HepG2 (cell line): ENCODE data around the gene DENND5B. TPM values are rescaled to one million over a fixed set of nuclear protein-coding genes. Genes with fewer than 3 reads are reported as not detected.

ENCODE experiments used
- CREB1 ChIP-seq, 2 experiments: fragments of 450-650 bp in 1 of 2; IDR thresholded peaks; 2 replicates each; pipeline ENCODE4 v1.6.1; 2016 to 2017; ENCODE audit warnings: control low read depth in 1 of 2, mild to moderate bottlenecking in 1 of 2, missing compliant biosample characterization in 1 of 2, missing genetic modification characterization in 1 of 2
- GABPA ChIP-seq, 2 experiments: IDR thresholded peaks; 2 replicates each; pipeline ENCODE4 v1.6.1; 2011 to 2016; ENCODE audit warnings: low read depth in 2 of 2, low read length in 1 of 2, missing biosample characterization in 1 of 2, missing genetic modification characterization in 1 of 2
- HMGXB3 ChIP-seq: sonication (generic); formaldehyde crosslinking; IDR thresholded peaks from 2 replicates; pipeline ENCODE4 v1.4.0; 2020; ENCODE audit warnings: missing genetic modification reagents, borderline replicate concordance
- KLF16 ChIP-seq, 2 experiments: sonication (generic) in 1 of 2; formaldehyde crosslinking in 1 of 2; IDR thresholded peaks; 2 replicates each; pipeline versions ENCODE4 v1.6.1 to v1.8.0; 2016 to 2023; ENCODE audit warnings: missing genetic modification reagents in 2 of 2, missing compliant biosample characterization in 1 of 2
- NR2C2 ChIP-seq: sonication (generic); formaldehyde crosslinking; IDR thresholded peaks from 2 replicates; pipeline ENCODE4 v1.4.0; 2020; ENCODE audit warnings: missing genetic modification reagents, mild to moderate bottlenecking, moderate library complexity, borderline replicate concordance
- RFX3 ChIP-seq: IDR thresholded peaks from 2 replicates; pipeline ENCODE4 v1.6.1; 2016; ENCODE audit warnings: missing biosample characterization, missing genetic modification reagents
- RNF2 ChIP-seq: fragments of 450-650 bp; conservative IDR thresholded peaks from 2 replicates; pipeline ENCODE4 v1.6.1; 2016; ENCODE audit warnings: low read depth
- TFAP4 ChIP-seq: sonication (generic); IDR thresholded peaks from 2 replicates; pipeline ENCODE4 v1.6.1; 2016; ENCODE audit warnings: low read depth, borderline replicate concordance
- ZMAT5 ChIP-seq: sonication (generic); formaldehyde crosslinking; IDR thresholded peaks from 2 replicates; pipeline ENCODE4 v1.5.0; 2020; ENCODE audit warnings: mild to moderate bottlenecking, low read depth, missing genetic modification reagents, borderline replicate concordance
- ZNF225 ChIP-seq: sonication (generic); formaldehyde crosslinking; IDR thresholded peaks from 2 replicates; pipeline ENCODE4 v1.4.0; 2020; ENCODE audit warnings: mild to moderate bottlenecking, missing genetic modification reagents
- ZNF280D ChIP-seq: sonication (generic); formaldehyde crosslinking; IDR thresholded peaks from 2 replicates; pipeline ENCODE4 v1.5.1; 2020; ENCODE audit warnings: mild to moderate bottlenecking, missing genetic modification reagents
- ZNF589 ChIP-seq: sonication (generic); formaldehyde crosslinking; conservative IDR thresholded peaks from 2 replicates; pipeline ENCODE4 v1.8.0; 2022; ENCODE audit warnings: mild to moderate bottlenecking, moderate library complexity, missing genetic modification reagents
- ZNF704 ChIP-seq: sonication (generic); formaldehyde crosslinking; IDR thresholded peaks from 2 replicates; pipeline ENCODE4 v1.8.1; 2023; ENCODE audit warnings: mild to moderate bottlenecking, inconsistent platforms, moderate library complexity, missing genetic modification reagents, borderline replicate concordance
- polyA plus RNA-seq, 8 experiments: library from polyadenylated mRNA; depleted of rRNA in 3 of 8; stranded (reverse) in 7 of 8; unstranded in 1 of 8; fragments of >200 nt; fragmentation: Illumina TruSeq in 4 of 8; extraction: Trizol in 4 of 8; gene quantifications; 2 replicates each; pipeline versions ENCODE4 v1.2.1 to v1.2.3, GENCODE V29; 2011 to 2016; ENCODE audit warnings: low read depth in 4 of 8, missing spikeins in 1 of 8, mixed read lengths in 1 of 8; ENCODE audit not compliant: insufficient read depth in 1 of 8
- total RNA-seq, 5 experiments: library from RNA; depleted of rRNA; stranded (reverse); fragments of >200 nt; fragmentation: Illumina TruSeq; extraction: Trizol; gene quantifications; 2 replicates each; pipeline ENCODE4 v1.2.3, GENCODE V29; 2016; ENCODE audit warnings: low read depth in 1 of 5

The DENND5B gene
- total and polyA plus RNA-seq, 2 of the 13 experiments (the other 11 are each of a cell fraction or from before 2014, with no cell fraction given) = 14.7 to 18.7 TPM

DNA sequence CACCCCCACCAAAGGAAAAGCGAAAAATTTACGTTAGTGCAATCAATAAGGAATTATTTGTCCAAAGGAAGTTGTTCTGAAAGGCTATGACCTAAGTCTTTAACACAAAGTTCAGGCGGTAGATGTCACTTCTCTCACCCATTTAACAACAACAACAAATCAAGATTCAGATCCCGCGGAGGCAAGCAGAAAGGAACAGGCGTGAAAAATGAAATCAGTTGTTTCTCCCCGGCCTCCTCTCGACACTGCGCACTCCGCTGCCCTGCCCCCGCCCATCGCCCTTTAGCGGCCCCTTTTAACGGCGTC is 1.4 kb downstream of the DENND5B start (continued):
- TF ChIP-seq HMGXB3 (CRISPR knock-in tag) (no peak), ZNF225 (CRISPR knock-in tag) (no peak), ZMAT5 (CRISPR knock-in tag) (no peak), ZNF280D (CRISPR knock-in tag) (no peak), ZNF589 (CRISPR knock-in tag) (no peak), CREB1 (IDR thresholded peaks at IDR 0.05) (no peak), CREB1 (CRISPR knock-in tag; IDR thresholded peaks at IDR 0.05) (0 out of 2 replicates have a peak, but pooled peaks have one; percentile 36), NR2C2 (CRISPR knock-in tag) (no peak; the same call in 1 of the 2 replicates), KLF16 (CRISPR knock-in tag; IDR thresholded peaks at IDR 0.05) (no peak), GABPA (IDR thresholded peaks at IDR 0.05; ENCODE audit: low read depth, low read length) (no peak), GABPA (CRISPR knock-in tag; IDR thresholded peaks at IDR 0.05; ENCODE audit: low read depth) (peak; percentile 52; the same call in 1 of the 2 replicates), RNF2 (no peak), RFX3 (CRISPR knock-in tag) (no peak), TFAP4 (no peak), ZNF704 (no peak)
